ENCODE results near the gene GNGT1. TPM values are rescaled to one million over a fixed set of nuclear protein-coding genes. Genes with fewer than 3 reads are reported as not detected.

Gene GNGT1
- total and polyA plus RNA-seq, 10 donors, result not detected

DNA sequence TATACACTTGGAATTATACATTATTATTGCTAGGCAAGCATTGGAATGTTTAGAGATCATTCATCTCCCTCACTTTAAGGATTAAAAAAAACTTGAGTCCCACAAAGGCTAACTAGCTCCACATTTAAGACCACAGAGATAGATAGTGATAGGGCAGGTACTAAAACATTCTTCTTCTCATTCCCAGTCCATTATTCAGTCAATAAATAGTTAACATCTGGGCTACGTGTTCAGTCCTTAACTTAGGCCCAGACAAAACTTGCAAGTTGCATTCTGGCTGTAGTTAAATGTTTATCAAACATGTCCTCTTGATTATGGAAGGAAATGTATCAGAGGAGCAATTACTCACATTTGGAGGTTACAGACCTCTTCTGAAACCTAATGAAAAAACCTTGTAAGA is 17.6 kb downstream of the GNGT1 start:
- peak overlapping the region; percentile 4 to 71 (median 46) for H3K4me3 ChIP-seq
- H3K27me3 ChIP-seq (replicated peaks in 1 of 7), result peaks cover 0 to 20% (median 0%) of the 10 kb centered on the region in 7 donors
- 38 to 70% (median 50%) methylated on average over 1 of the region's 1 CpG for WGBS, 5 donors
- H3K9me3 ChIP-seq, result no peaks in the 10 kb centered on the region
- DNase-seq, result no peak
- peaks cover 0 to 28% (median 2%) of the 10 kb centered on the region in 6 donors for H3K4me1 ChIP-seq
- H3K36me3 ChIP-seq, result peaks cover 0 to 16% (median 0%) of the 10 kb centered on the region in 6 donors
- peak overlapping the region in 6 of 8 donors; percentile 13 to 90 (median 87) for H3K27ac ChIP-seq
- TF ChIP-seq POLR2AphosphoS5 (IDR thresholded peaks at IDR 0.05), result no peak
- no peak for TF ChIP-seq CTCF (IDR thresholded peaks at IDR 0.05 in 8 of 11, conservative IDR thresholded peaks at IDR 0.05 in 3 of 11)
- no peak for TF ChIP-seq POLR2A (IDR thresholded peaks at IDR 0.05)
- intact Hi-C loops (cut with DNase I; ENCODE audit: low total_unique reads), result loop anchor here (10.0 kb wide), 1 partner anchor 81 kb away; the partner anchor contains the start of gene BET1

GRCh38 chr7:93926800-93927199 is 20.4 kb downstream of the GNGT1 start:
- Histone ChIP-seq H3K9me3 (no peaks in the 10 kb centered on the region), H3K27ac (peak overlapping the region in 1 of 8 donors; percentile 5), H3K27me3 (replicated peaks in 1 of 7) (peaks cover 0 to 9% (median 0%) of the 10 kb centered on the region in 7 donors), H3K4me1 (peaks cover 0 to 17% (median 1%) of the 10 kb centered on the region in 6 donors), H3K36me3 (peaks cover 0 to 16% (median 0%) of the 10 kb centered on the region in 6 donors), H3K4me3 (no peak overlapping the region)
- 43 to 64% (median 48%) methylated on average over 1 of the region's 1 CpG for WGBS, 5 donors
- intact Hi-C loops (cut with DNase I; ENCODE audit: low total_unique reads), result loop anchor here (10.0 kb wide), 1 partner anchor 78 kb away; the partner anchor contains the start of gene BET1
- DNase-seq, result no peak
- TF ChIP-seq POLR2A (IDR thresholded peaks at IDR 0.05) (no peak), POLR2AphosphoS5 (IDR thresholded peaks at IDR 0.05) (peak in 1 of 3 donors; percentile 21)

DNA sequence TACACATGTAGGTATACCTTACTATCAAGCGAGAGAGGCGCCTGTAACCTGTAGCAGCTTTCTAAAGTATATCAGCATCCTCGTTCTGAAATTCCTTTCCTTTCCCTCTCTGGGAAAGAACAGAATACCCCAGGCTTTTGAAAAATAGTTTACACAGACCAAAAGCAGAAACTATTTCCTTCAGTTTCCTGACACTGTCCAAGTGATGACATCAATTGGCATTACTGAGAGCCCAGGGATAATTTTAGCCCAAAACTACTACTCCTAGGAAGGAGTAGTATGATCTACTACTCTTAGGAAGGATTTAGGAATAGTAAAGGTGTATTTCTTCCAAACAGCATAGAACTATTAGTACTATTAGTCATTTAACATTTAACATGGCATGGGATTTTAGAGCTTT is 21.2 kb downstream of the GNGT1 start:
- 81 to 90% (median 87%) methylated on average over 3 of the region's 3 CpGs for WGBS, 5 donors
- Histone ChIP-seq H3K27me3 (replicated peaks in 1 of 7) (peaks cover 0 to 1% (median 0%) of the 10 kb centered on the region in 7 donors), H3K4me1 (peaks cover 0 to 12% (median 0%) of the 10 kb centered on the region in 6 donors), H3K9me3 (no peaks in the 10 kb centered on the region), H3K4me3 (no peak overlapping the region), H3K36me3 (peaks cover 0 to 16% (median 0%) of the 10 kb centered on the region in 6 donors), H3K27ac (no peak overlapping the region)
- DNase-seq, result no peak
- no peak for TF ChIP-seq POLR2A (IDR thresholded peaks at IDR 0.05)
- no peak for TF ChIP-seq POLR2AphosphoS5 (IDR thresholded peaks at IDR 0.05)
- intact Hi-C loops (cut with DNase I; ENCODE audit: low total_unique reads), result loop anchor here (10.0 kb wide), 1 partner anchor 77 kb away; the partner anchor contains the start of gene BET1

GRCh38 chr7:93931655-93932054 is 25.3 kb downstream of the GNGT1 start:
- TF ChIP-seq CTCF (IDR thresholded peaks at IDR 0.05 in 8 of 11, conservative IDR thresholded peaks at IDR 0.05 in 3 of 11) (no peak), POLR2A (IDR thresholded peaks at IDR 0.05) (no peak), POLR2AphosphoS5 (IDR thresholded peaks at IDR 0.05) (no peak)
- H3K27ac ChIP-seq, result no peak overlapping the region
- H3K27me3 ChIP-seq (replicated peaks in 1 of 7), result no peaks in the 10 kb centered on the region
- H3K9me3 ChIP-seq, result no peaks in the 10 kb centered on the region
- H3K4me3 ChIP-seq, result no peak overlapping the region
- H3K4me1 ChIP-seq, result no peaks in the 10 kb centered on the region
- intact Hi-C loops (cut with DNase I; ENCODE audit: low total_unique reads), result no loop called here
- no peak for DNase-seq
- H3K36me3 ChIP-seq, result peaks cover 0 to 9% (median 0%) of the 10 kb centered on the region in 6 donors
- 60 to 78% (median 74%) methylated on average over 3 of the region's 3 CpGs for WGBS, 5 donors

- Histone ChIP-seq H3K27ac (no peak overlapping the region), H3K4me1 (no peaks in the 10 kb centered on the region), H3K27me3 (replicated peaks in 1 of 7) (no peaks in the 10 kb centered on the region), H3K36me3 (no peaks in the 10 kb centered on the region), H3K9me3 (no peaks in the 10 kb centered on the region), H3K4me3 (no peak overlapping the region)
- TF ChIP-seq CTCF (IDR thresholded peaks at IDR 0.05 in 8 of 11, conservative IDR thresholded peaks at IDR 0.05 in 3 of 11) (no peak), POLR2A (IDR thresholded peaks at IDR 0.05) (no peak), POLR2AphosphoS5 (IDR thresholded peaks at IDR 0.05) (no peak)
- WGBS, 5 donors, result 88 to 99% (median 91%) methylated on average over 3 of the region's 3 CpGs
- intact Hi-C loops (cut with DNase I; ENCODE audit: low total_unique reads), result no loop called here
- DNase-seq, result no peak
Observed at GRCh38 chr7:93933156-93933555, 26.8 kb downstream of the GNGT1 start.

All from spleen (tissue), 11 donors.